OCI-LY3 (cell line): ENCODE results near the gene ESRRG.
"Not testable (repeated sequence)": the region's sequence is repeated elsewhere in the genome, so short reads cannot be mapped to it uniquely, and the experiment has no call there.

Experiments used
- H2AFZ ChIP-seq: fragments of 200-600, 300-600 bp; shearing (Covaris generic); 2 replicates; pipeline ENCODE4 v1.6.0; 2014; ENCODE audit warnings: antibody characterized with exemption, low read depth, low read length
- H3K27ac ChIP-seq: fragments of 200-600, 300-600 bp; sonication (generic); 2 replicates; pipeline ENCODE4 v1.5.1; 2014; ENCODE audit warnings: mild to moderate bottlenecking, low read length, moderate library complexity, mixed read lengths
- H3K27me3 ChIP-seq: fragments of 200-600, 300-600 bp; sonication (generic); 2 replicates; pipeline ENCODE4 v1.6.1; 2014; ENCODE audit warnings: low read depth, low read length, mixed read lengths
- H3K36me3 ChIP-seq: fragments of 200-600, 300-600 bp; sonication (generic); replicated peaks from 2 replicates; pipeline ENCODE3; 2014; ENCODE audit warnings: low read depth, low read length, mixed read lengths
- H3K4me1 ChIP-seq: fragments of 300-600, 200-600 bp; sonication (generic); 2 replicates; pipeline ENCODE4 v1.6.1; 2014; ENCODE audit warnings: low read length, mixed read lengths
- H3K4me2 ChIP-seq: fragments of 200-600, 300-600 bp; sonication (generic); 2 replicates; pipeline ENCODE4 v1.6.1; 2014; ENCODE audit warnings: low read length, mixed read lengths
- H3K4me3 ChIP-seq: fragments of 300-600, 200-600 bp; sonication (generic); 2 replicates; pipeline ENCODE4 v1.5.1; 2014; ENCODE audit warnings: antibody characterized with exemption, mild to moderate bottlenecking, low read length, moderate library complexity
- H3K79me2 ChIP-seq: fragments of 300-600, 200-600 bp; shearing (Covaris generic); 2 replicates; pipeline ENCODE4 v1.6.1; 2014; ENCODE audit warnings: mild to moderate bottlenecking, low read length, mixed read lengths
- H3K9ac ChIP-seq: fragments of 300-600, 200-600 bp; shearing (Covaris generic); 2 replicates; pipeline ENCODE4 v1.6.0; 2014; ENCODE audit warnings: mild to moderate bottlenecking, low read length, moderate library complexity
- H3K9me3 ChIP-seq: fragments of 200-600, 300-600 bp; shearing (Covaris generic); 2 replicates; pipeline ENCODE4 v1.6.1; 2014; ENCODE audit warnings: low read length, mixed read lengths; ENCODE audit not compliant: insufficient read depth
- H4K20me1 ChIP-seq: fragments of 200-600, 300-600 bp; sonication (generic); 2 replicates; pipeline ENCODE4 v1.6.1; 2016; ENCODE audit warnings: low read length, mixed read lengths; ENCODE audit not compliant: insufficient read depth
- CTCF ChIP-seq: fragments of 200-600, 300-600 bp; sonication (generic); IDR thresholded peaks from 2 replicates; pipeline ENCODE4 v1.5.1; 2014; ENCODE audit warnings: antibody characterized with exemption, low read length, low read depth
- EZH2phosphoT487 ChIP-seq: fragments of 200-600 bp; shearing (Covaris generic); IDR thresholded peaks from 2 replicates; pipeline ENCODE4 v1.6.1; 2018; ENCODE audit warnings: antibody characterized with exemption, mixed run types, low read depth

ESRRG gene

GRCh38 chr1:216710055-216710454, 13.2 kb downstream of the ESRRG start:
- H3K9me3 ChIP-seq, result no peaks in the 10 kb centered on the region
- no peaks in the 10 kb centered on the region; the same call in 1 of the 2 replicates for H3K27me3 ChIP-seq
- H4K20me1 ChIP-seq, result no peaks in the 10 kb centered on the region
- H3K4me3 ChIP-seq, result no peak overlapping the region
- no peak overlapping the region for H3K9ac ChIP-seq
- H3K4me1 ChIP-seq, result no peaks in the 10 kb centered on the region
- no peaks in the 10 kb centered on the region for H3K79me2 ChIP-seq
- no peak overlapping the region for H3K27ac ChIP-seq
- H3K36me3 ChIP-seq, result no peaks in the 10 kb centered on the region
- TF ChIP-seq EZH2phosphoT487 (no peak), CTCF (no peak)
- H2AFZ ChIP-seq, result no peak overlapping the region
- no peak overlapping the region for H3K4me2 ChIP-seq

- no peak overlapping the region for H3K9ac ChIP-seq
- TF ChIP-seq EZH2phosphoT487, result no peak
- no peak for TF ChIP-seq CTCF
- H3K4me3 ChIP-seq, result no peak overlapping the region
- H2AFZ ChIP-seq, result no peak overlapping the region
- peaks cover 14% of the 10 kb centered on the region for H3K4me1 ChIP-seq
- no peaks in the 10 kb centered on the region for H3K79me2 ChIP-seq
- no peaks in the 10 kb centered on the region for H4K20me1 ChIP-seq
- no peaks in the 10 kb centered on the region for H3K36me3 ChIP-seq
- H3K9me3 ChIP-seq, result no peaks in the 10 kb centered on the region
- no peaks in the 10 kb centered on the region; the same call in 1 of the 2 replicates for H3K27me3 ChIP-seq
- H3K4me2 ChIP-seq, result no peak overlapping the region
- H3K27ac ChIP-seq, result no peak overlapping the region
Measured at GRCh38 chr1:216705676-216706075, 17.6 kb downstream of the ESRRG start.

GRCh38 chr1:216704065-216704464, 19.2 kb downstream of the ESRRG start:
- not testable (repeated sequence) for H3K36me3 ChIP-seq, H3K79me2 ChIP-seq, H2AFZ ChIP-seq, H3K27ac ChIP-seq, H3K9me3 ChIP-seq, H3K4me2 ChIP-seq, H3K27me3 ChIP-seq, H3K4me3 ChIP-seq, H4K20me1 ChIP-seq, H3K9ac ChIP-seq
- H3K4me1 ChIP-seq, result peaks cover 17% of the 10 kb centered on the region

- Histone ChIP-seq H3K9ac (no peak overlapping the region), H3K4me2 (no peak overlapping the region), H3K9me3 (no peaks in the 10 kb centered on the region), H3K79me2 (no peaks in the 10 kb centered on the region), H3K27ac (no peak overlapping the region), H4K20me1 (no peaks in the 10 kb centered on the region), H3K36me3 (no peaks in the 10 kb centered on the region), H2AFZ (no peak overlapping the region), H3K27me3 (no peaks in the 10 kb centered on the region), H3K4me3 (no peak overlapping the region), H3K4me1 (peaks cover 17% of the 10 kb centered on the region)
- TF ChIP-seq EZH2phosphoT487, result no peak
- TF ChIP-seq CTCF, result no peak; the same call in 1 of the 2 replicates
Measured at GRCh38 chr1:216702170-216702569, 21.1 kb downstream of the ESRRG start.

GRCh38 chr1:216700779-216701178, 22.4 kb downstream of the ESRRG start:
- Histone ChIP-seq H4K20me1 (no peaks in the 10 kb centered on the region), H3K27ac (no peak overlapping the region)
- TF ChIP-seq EZH2phosphoT487 (no peak), CTCF (no peak)

More at GRCh38 chr1:216700779-216701178, 22.4 kb downstream of the ESRRG start:
- Histone ChIP-seq H3K4me1 (peaks cover 17% of the 10 kb centered on the region), H3K9ac (no peak overlapping the region), H3K27me3 (no peaks in the 10 kb centered on the region), H3K4me2 (no peak overlapping the region), H3K4me3 (no peak overlapping the region), H3K79me2 (no peaks in the 10 kb centered on the region), H2AFZ (no peak overlapping the region), H3K36me3 (no peaks in the 10 kb centered on the region), H3K9me3 (no peaks in the 10 kb centered on the region)
